Panc1 (cell line): Measurements from ENCODE around the gene RBL1. TPM values are rescaled to one million over a fixed set of nuclear protein-coding genes. Genes with fewer than 3 reads are reported as not detected.

Experiments used
- ATAC-seq: fragments of 200-7000 bp; cut with Tn5 transposase; 2 replicates; pipeline ENCODE4 v1.9.1; 2020; ENCODE audit warnings: mild to moderate bottlenecking, moderate library complexity
- BruUV-seq: library from RNA; stranded (reverse); fragments of 400-500 nt; replicated peaks from 2 replicates; lab custom pipeline; 2021; lab: Mats Ljungman, UMichigan
- CTCF ChIA-PET: fragments of 300-600 bp; sonication (Branson Sonifier 250); formaldehyde crosslinking; loops from one replicate; lab custom pipeline; 2022; ENCODE audit warnings: antibody characterized with exemption; lab: Charles Lee
- POLR2A ChIA-PET: fragments of 300-600 bp; sonication (Branson Sonifier 250); formaldehyde crosslinking; loops from one replicate; lab custom pipeline; 2022; ENCODE audit warnings: antibody characterized with exemption; lab: Charles Lee
- DNase-seq: peaks from one replicate; pipeline ENCODE4 v3.0.0-alpha.2; 2010; ENCODE audit warnings: low read depth, low spot score
- H3K27ac ChIP-seq: 2 replicates; pipeline ENCODE4 v1.5.1; 2011; ENCODE audit warnings: mild to moderate bottlenecking, low read length, inconsistent platforms
- H3K27me3 ChIP-seq: fragments of 200-500 bp; sonication (Bioruptor generic); 2 replicates; pipeline ENCODE4 v1.6.0; 2014; ENCODE audit warnings: low read length, inconsistent platforms; ENCODE audit not compliant: control insufficient read depth, insufficient read depth
- H3K36me3 ChIP-seq: fragments of 200-500 bp; sonication (Bioruptor generic); 2 replicates; pipeline ENCODE4 v1.5.1; 2014; ENCODE audit warnings: inconsistent platforms, mild to moderate bottlenecking, low read length, moderate library complexity; ENCODE audit not compliant: control insufficient read depth, insufficient read depth
- H3K4me1 ChIP-seq: 2 replicates; pipeline ENCODE4 v1.5.1; 2011; ENCODE audit warnings: inconsistent platforms, mild to moderate bottlenecking, low read length, moderate library complexity; ENCODE audit not compliant: control insufficient read depth, insufficient read depth
- H3K4me3 ChIP-seq, 2 experiments: 2 replicates each; pipeline ENCODE4 v1.5.1; 2011 to 2012; ENCODE audit warnings: low read depth in 2 of 2, low read length in 2 of 2, mild to moderate bottlenecking in 2 of 2, inconsistent platforms in 1 of 2, moderate library complexity in 1 of 2
- H3K9me3 ChIP-seq: fragments of 200-500 bp; sonication (Bioruptor generic); 2 replicates; pipeline ENCODE4 v1.5.1; 2014; ENCODE audit warnings: low read depth, mild to moderate bottlenecking, inconsistent platforms, low read length, moderate library complexity; ENCODE audit not compliant: control insufficient read depth, insufficient read depth
- CTCF ChIP-seq: fragments of 450-650 bp; IDR thresholded peaks from 2 replicates; pipeline ENCODE4 v1.5.1; 2017; ENCODE audit warnings: mild to moderate bottlenecking
- POLR2AphosphoS5 ChIP-seq: IDR thresholded peaks from 2 replicates; pipeline ENCODE4 v1.6.1; 2012; ENCODE audit warnings: mild to moderate bottlenecking, low read depth, low read length, moderate library complexity
- REST ChIP-seq, 2 experiments: IDR thresholded peaks; 2 replicates each; pipeline ENCODE4 v1.6.1; 2011 to 2012; ENCODE audit warnings: low read depth in 2 of 2, control low read depth in 1 of 2, low read length in 1 of 2, mild to moderate bottlenecking in 1 of 2, moderate library complexity in 1 of 2; ENCODE audit not compliant: insufficient read depth in 1 of 2
- SIN3A ChIP-seq: IDR thresholded peaks from 2 replicates; pipeline ENCODE4 v1.6.1; 2012; ENCODE audit warnings: low read depth, mild to moderate bottlenecking, low read length, moderate library complexity, borderline replicate concordance; ENCODE audit not compliant: insufficient read depth
- TCF7L2 ChIP-seq: IDR thresholded peaks from 2 replicates; pipeline ENCODE4 v1.6.1; 2011; ENCODE audit warnings: mild to moderate bottlenecking, low read depth, low read length, inconsistent platforms
- in situ Hi-C: cut with HindIII; loops from 2 replicates; pipeline ENCODE4 v1.10.0; 2016; ENCODE audit warnings: low sequenced_read_pairs, low pct_unique_long_range_greater_than_20kb
- intact Hi-C: fragments of 100-400 bp; cut with micrococcal nuclease; formaldehyde crosslinking; loops from one replicate; pipeline ENCODE4 v1.10.0; 2022; ENCODE audit not compliant: unreplicated experiment
- total RNA-seq: library from RNA; stranded (reverse); gene quantifications from one replicate; pipeline ENCODE4 v1.2.1, GENCODE V29; 2021; ENCODE audit not compliant: unreplicated experiment

The RBL1 gene
- total RNA-seq, 1 experiment from 2014 or later = 14.0 TPM

GRCh38 chr20:37133952-37134351 lies 38.2 kb upstream of the RBL1 start:
- CTCF ChIA-PET = no interaction called here
- Histone ChIP-seq H3K9me3 (no peaks in the 10 kb centered on the region), H3K36me3 (no peaks in the 10 kb centered on the region), H3K27ac (no peak overlapping the region), H3K4me1 (no peaks in the 10 kb centered on the region), H3K27me3 (no peaks in the 10 kb centered on the region; the same call in 1 of the 2 replicates), H3K4me3 (no peak overlapping the region)
- DNase-seq = no peak
- TF ChIP-seq POLR2AphosphoS5 = no peak
- no peak for TF ChIP-seq TCF7L2
- TF ChIP-seq REST (IDR thresholded peaks at IDR 0.05; ENCODE audit: insufficient read depth in 1 of 2, low read depth in 2 of 2, low read length in 1 of 2) = no peak
- intact Hi-C loops = no loop called here
- POLR2A ChIA-PET = interaction anchor here (0.5 kb wide), 1 partner anchor 374 kb away, joined by 3 read pairs; no protein-coding TSS in a partner anchor
- in situ Hi-C loops = no loop called here
- no peak for ATAC-seq
- no TSS peak for BruUV-seq

- in situ Hi-C loops (no loop called here), intact Hi-C loops (no loop called here)
- TF ChIP-seq CTCF = no peak
- TF ChIP-seq TCF7L2 = no peak
- TF ChIP-seq REST (IDR thresholded peaks at IDR 0.05; ENCODE audit: insufficient read depth in 1 of 2, low read depth in 2 of 2, low read length in 1 of 2) = no peak
- TF ChIP-seq SIN3A = no peak
- no peak for TF ChIP-seq POLR2AphosphoS5
- no peak for ATAC-seq
- Histone ChIP-seq H3K36me3 (no peaks in the 10 kb centered on the region), H3K27ac (no peak overlapping the region), H3K27me3 (no peaks in the 10 kb centered on the region; the same call in 1 of the 2 replicates), H3K4me1 (no peaks in the 10 kb centered on the region), H3K4me3 (no peak overlapping the region), H3K9me3 (no peaks in the 10 kb centered on the region)
- no peak for DNase-seq
- CTCF ChIA-PET = interaction anchor here (0.6 kb wide), 1 partner anchor 38 kb away, joined by 3 read pairs; no protein-coding TSS in a partner anchor
- no TSS peak for BruUV-seq
- POLR2A ChIA-PET = no interaction called here
Measured at GRCh38 chr20:37131486-37131885, 35.7 kb upstream of the RBL1 start.
